ENCODE data around the gene GRHPR. TPM values are rescaled to one million over a fixed set of nuclear protein-coding genes. Genes with fewer than 3 reads are reported as not detected.

The GRHPR gene
- total and polyA plus RNA-seq, 10 of the 15 experiments (the other 5 are each of a cell fraction or from before 2014, with no cell fraction given), result 52.4 to 194 (median 126) TPM

GRCh38 chr9:37422289-37423104 lies at the start of gene GRHPR (continued):
- TF ChIP-seq, protein P1, sequence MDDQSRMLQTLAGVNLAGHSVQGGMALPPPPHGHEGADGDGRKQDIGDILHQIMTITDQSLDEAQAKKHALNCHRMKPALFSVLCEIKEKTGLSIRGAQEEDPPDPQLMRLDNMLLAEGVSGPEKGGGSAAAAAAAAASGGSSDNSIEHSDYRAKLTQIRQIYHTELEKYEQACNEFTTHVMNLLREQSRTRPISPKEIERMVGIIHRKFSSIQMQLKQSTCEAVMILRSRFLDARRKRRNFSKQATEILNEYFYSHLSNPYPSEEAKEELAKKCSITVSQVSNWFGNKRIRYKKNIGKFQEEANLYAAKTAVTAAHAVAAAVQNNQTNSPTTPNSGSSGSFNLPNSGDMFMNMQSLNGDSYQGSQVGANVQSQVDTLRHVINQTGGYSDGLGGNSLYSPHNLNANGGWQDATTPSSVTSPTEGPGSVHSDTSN (IDR thresholded peaks at IDR 0.05; ENCODE audit: insufficient replicate concordance, low read depth, low read length), result peak; percentile 76
- TF ChIP-seq ATF7 (IDR thresholded peaks at IDR 0.05; ENCODE audit: low read depth), result peak; percentile 69
- TF ChIP-seq, protein P2, sequence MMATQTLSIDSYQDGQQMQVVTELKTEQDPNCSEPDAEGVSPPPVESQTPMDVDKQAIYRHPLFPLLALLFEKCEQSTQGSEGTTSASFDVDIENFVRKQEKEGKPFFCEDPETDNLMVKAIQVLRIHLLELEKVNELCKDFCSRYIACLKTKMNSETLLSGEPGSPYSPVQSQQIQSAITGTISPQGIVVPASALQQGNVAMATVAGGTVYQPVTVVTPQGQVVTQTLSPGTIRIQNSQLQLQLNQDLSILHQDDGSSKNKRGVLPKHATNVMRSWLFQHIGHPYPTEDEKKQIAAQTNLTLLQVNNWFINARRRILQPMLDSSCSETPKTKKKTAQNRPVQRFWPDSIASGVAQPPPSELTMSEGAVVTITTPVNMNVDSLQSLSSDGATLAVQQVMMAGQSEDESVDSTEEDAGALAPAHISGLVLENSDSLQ (IDR thresholded peaks at IDR 0.05), result peak; percentile 90
- TF ChIP-seq SPI1 (IDR thresholded peaks at IDR 0.05; ENCODE audit: borderline replicate concordance, insufficient read depth, low read depth, low read length), result peak; percentile 62
- TF ChIP-seq, protein P3, sequence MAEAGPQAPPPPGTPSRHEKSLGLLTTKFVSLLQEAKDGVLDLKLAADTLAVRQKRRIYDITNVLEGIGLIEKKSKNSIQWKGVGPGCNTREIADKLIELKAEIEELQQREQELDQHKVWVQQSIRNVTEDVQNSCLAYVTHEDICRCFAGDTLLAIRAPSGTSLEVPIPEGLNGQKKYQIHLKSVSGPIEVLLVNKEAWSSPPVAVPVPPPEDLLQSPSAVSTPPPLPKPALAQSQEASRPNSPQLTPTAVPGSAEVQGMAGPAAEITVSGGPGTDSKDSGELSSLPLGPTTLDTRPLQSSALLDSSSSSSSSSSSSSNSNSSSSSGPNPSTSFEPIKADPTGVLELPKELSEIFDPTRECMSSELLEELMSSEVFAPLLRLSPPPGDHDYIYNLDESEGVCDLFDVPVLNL (IDR thresholded peaks at IDR 0.05; ENCODE audit: low read depth, low read length), result 0 out of 2 replicates have a peak, but pooled peaks have one; percentile 9
- peak; percentile 64 for TF ChIP-seq BACH1 (IDR thresholded peaks at IDR 0.05; ENCODE audit: borderline replicate concordance)
- peak; percentile 25 for TF ChIP-seq KLF5 (IDR thresholded peaks at IDR 0.05; ENCODE audit: partially characterized antibody)
- 0 out of 2 replicates have a peak, but pooled peaks have one; percentile 1 for TF ChIP-seq SMC3 (IDR thresholded peaks at IDR 0.05; ENCODE audit: borderline replicate concordance, low read length)

All from GM12878 (cell line).